OCI-LY7 (cell line): ENCODE results near the gene MAIP1.

Source experiments
- CTCF ChIP-seq: fragments of 200-600 bp; sonication (generic); conservative IDR thresholded peaks from 2 replicates; pipeline ENCODE4 v1.5.1; 2014; ENCODE audit warnings: mild to moderate bottlenecking, antibody characterized with exemption, low read length, moderate library complexity, mixed read lengths
- EZH2phosphoT487 ChIP-seq: fragments of 200-600 bp; sonication (generic); IDR thresholded peaks from 2 replicates; pipeline ENCODE4 v1.6.1; 2018; ENCODE audit warnings: low read depth, borderline replicate concordance, mild to moderate bottlenecking, mixed run types, antibody characterized with exemption, low read length, moderate library complexity, mixed read lengths

GRCh38 chr2:199936554-199936953 is 18.8 kb upstream of the MAIP1 start:
- TF ChIP-seq CTCF (no peak), EZH2phosphoT487 (no peak)
